Mucosa of descending colon (tissue), 3 donors: ENCODE measurements around the gene YAP1. TPM values are rescaled to one million over a fixed set of nuclear protein-coding genes. Genes with fewer than 3 reads are reported as not detected.

Experiments
- ATAC-seq: fragments of 200-7000 bp; cut with Tn5 transposase; one replicate; pipeline ENCODE4 v1.9.1; 2020; ENCODE audit warnings: mild to moderate bottlenecking, moderate library complexity
- DNase-seq, 3 donors: peaks; one replicate each; pipeline ENCODE4 v3.0.0-alpha.2; 2020
- H3K36me3 ChIP-seq: fragments of 200-600 bp; one replicate; pipeline ENCODE4 v1.8.0; 2021; ENCODE audit warnings: low read depth, mild to moderate bottlenecking
- H3K4me1 ChIP-seq: fragments of 200-600 bp; one replicate; pipeline ENCODE4 v1.8.0; 2021; ENCODE audit warnings: low read depth, mild to moderate bottlenecking
- H3K4me3 ChIP-seq: fragments of 200-600 bp; one replicate; pipeline ENCODE4 v1.8.0; 2021; ENCODE audit warnings: mild to moderate bottlenecking
- H3K9me3 ChIP-seq: fragments of 200-600 bp; one replicate; pipeline ENCODE4 v1.8.0; 2021; ENCODE audit warnings: mild to moderate bottlenecking
- CTCF ChIP-seq: fragments of 200-600 bp; IDR thresholded peaks from one replicate; pipeline ENCODE4 v1.8.0; 2022; ENCODE audit warnings: antibody characterized with exemption, mild to moderate bottlenecking
- intact Hi-C, 2 donors: fragments of 100-400 bp; cut with DNase I in 1 of 2; cut with micrococcal nuclease in 1 of 2; formaldehyde crosslinking; loops; one replicate each; pipeline versions ENCODE4 v1.11.0 to v1.11.1; 2022; cut with DNase I, micrococcal nuclease
- long read RNA-seq, 2 donors: library from polyadenylated mRNA; unstranded; transcript quantifications; one replicate each; pipeline ENCODE4 v2.0.0, GENCODE V29; 2019 to 2021
- total RNA-seq, 3 donors: library from RNA; stranded (reverse); fragmentation: NEBNext Ultra II Directional in 2 of 3; extraction: Animal tissue kit (Norgen Biotek cat#: 25700) in 2 of 3; gene quantifications; one replicate each; pipeline versions ENCODE4 v1.2.1 to v1.2.4, GENCODE V29; 2021 to 2023
- donor health status: DM: no; HTN: no; CAD: no; lungs with moderate emphysema.
- donor health status: DM: no; HTN: no; CAD: no.
- donor health status: DM: no; HTN: yes; CAD: no.

The YAP1 gene
- 100 to 1,000 TPM in 1 of 3 donors, 10 to 100 TPM in 2; 41.3 to 126 (median 52.2) TPM for total RNA-seq
- long read RNA-seq, donor 1, full-length matches to known transcripts: 17 of 45 reads
- long read RNA-seq, donor 1, partial matches to known transcripts: 8 of 45 reads
- long read RNA-seq, donor 1, other reads (novel, unspliced or antisense): 20 of 45 reads
- long read RNA-seq, donor 2, partial matches to known transcripts: 0 of 1 reads
- long read RNA-seq, donor 2, other reads (novel, unspliced or antisense): 1 of 1 reads

- H3K4me1 ChIP-seq: peaks cover 2% of the 10 kb centered on the region
- TF ChIP-seq CTCF: no peak
- peak within 1 kb of the TSS; percentile 84 for H3K4me3 ChIP-seq
- intact Hi-C loops: no loop called here
- ATAC-seq (peak; percentile 90), DNase-seq (peak; percentile 90 to 92 (median 91))
- H3K9me3 ChIP-seq: no peaks in the 10 kb centered on the region
- no peaks in the 10 kb centered on the region for H3K36me3 ChIP-seq
Measured at GRCh38 chr11:102109896-102110760, at the start of gene YAP1. Gene YAP1 (plus strand): TSS chr11:102110447. CDS start chr11:102110849, 402 bp downstream.

- DNase-seq: no peak
Measured at GRCh38 chr11:102061276-102061675, 49.0 kb upstream of the YAP1 start.

GRCh38 chr11:102062106-102062505, 48.1 kb upstream of the YAP1 start:
- no peak for ATAC-seq
- no peak for DNase-seq
- H3K4me3 ChIP-seq: no peak overlapping the region
- intact Hi-C loops: no loop called here
- no peaks in the 10 kb centered on the region for H3K36me3 ChIP-seq
- no peak for TF ChIP-seq CTCF
- no peaks in the 10 kb centered on the region for H3K9me3 ChIP-seq
- no peaks in the 10 kb centered on the region for H3K4me1 ChIP-seq

More at GRCh38 chr11:102061276-102061675, 49.0 kb upstream of the YAP1 start:
- no peak for TF ChIP-seq CTCF
- peak; percentile 38 for ATAC-seq
- Histone ChIP-seq H3K36me3 (no peaks in the 10 kb centered on the region), H3K9me3 (no peaks in the 10 kb centered on the region), H3K4me3 (no peak overlapping the region), H3K4me1 (no peaks in the 10 kb centered on the region)
- intact Hi-C loops: no loop called here

- no peak overlapping the region for H3K4me3 ChIP-seq
- no peaks in the 10 kb centered on the region for H3K4me1 ChIP-seq
- intact Hi-C loops: no loop called here
- no peak for DNase-seq
- H3K36me3 ChIP-seq: no peaks in the 10 kb centered on the region
- TF ChIP-seq CTCF: no peak
- ATAC-seq: no peak
- no peaks in the 10 kb centered on the region for H3K9me3 ChIP-seq
Measured at GRCh38 chr11:102064316-102064715, 45.9 kb upstream of the YAP1 start.

GRCh38 chr11:102070766-102071165, 39.5 kb upstream of the YAP1 start:
- H3K4me3 ChIP-seq: no peak overlapping the region
- no peak for TF ChIP-seq CTCF
- no peaks in the 10 kb centered on the region for H3K36me3 ChIP-seq
- ATAC-seq (no peak), DNase-seq (no peak)
- intact Hi-C loops: no loop called here
- no peaks in the 10 kb centered on the region for H3K4me1 ChIP-seq
- peaks cover 13% of the 10 kb centered on the region for H3K9me3 ChIP-seq
